GM19023 (cell line): ENCODE measurements around the gene KATNB1.
"Not testable (repeated sequence)": the region's sequence is repeated elsewhere in the genome, so short reads cannot be mapped to it uniquely, and the experiment has no call there.

Source experiments
- ATAC-seq: cut with Tn5 transposase; IDR thresholded peaks from one replicate; pipeline ENCODE4 v1.9.1; 2021; ENCODE audit warnings: mild to moderate bottlenecking, moderate library complexity; ENCODE audit not compliant: unreplicated experiment

KATNB1 gene

GRCh38 chr16:57787519-57787905 is 51.9 kb downstream of the KATNB1 start:
- ATAC-seq, result no peak

- ATAC-seq, result no peak
These were observed 52.8 kb downstream of the KATNB1 start for GRCh38 chr16:57788252-57788841.

GRCh38 chr16:57788951-57789350 is 53.4 kb downstream of the KATNB1 start:
- ATAC-seq, result no peak

- ATAC-seq, result no peak
These were observed 55.8 kb downstream of the KATNB1 start for GRCh38 chr16:57791195-57791892.

GRCh38 chr16:57791893-57792461 is 56.4 kb downstream of the KATNB1 start:
- no peak for ATAC-seq

GRCh38 chr16:57794849-57795430 is 59.4 kb downstream of the KATNB1 start:
- ATAC-seq, result no peak

GRCh38 chr16:57795431-57795878 is 59.9 kb downstream of the KATNB1 start:
- ATAC-seq, result no peak

GRCh38 chr16:57796014-57796413 is 60.4 kb downstream of the KATNB1 start:
- not testable (repeated sequence) for ATAC-seq

GRCh38 chr16:57797216-57797525 is 61.6 kb downstream of the KATNB1 start:
- ATAC-seq, result no peak

GRCh38 chr16:57797526-57798266 is 62.1 kb downstream of the KATNB1 start:
- no peak for ATAC-seq

GRCh38 chr16:57798267-57798810 is 62.8 kb downstream of the KATNB1 start:
- ATAC-seq, result no peak

GRCh38 chr16:57798953-57799599 is 63.5 kb downstream of the KATNB1 start:
- ATAC-seq, result no peak

GRCh38 chr16:57799600-57800199 is 64.1 kb downstream of the KATNB1 start:
- ATAC-seq, result no peak

GRCh38 chr16:57800200-57801097 is 64.9 kb downstream of the KATNB1 start:
- ATAC-seq, result no peak

- no peak for ATAC-seq
These were observed 65.7 kb downstream of the KATNB1 start for GRCh38 chr16:57801098-57801808.

- ATAC-seq, result peak; percentile 22
These were observed 66.3 kb downstream of the KATNB1 start for GRCh38 chr16:57801809-57802340.

- peak; percentile 59 for ATAC-seq
These were observed 67.0 kb downstream of the KATNB1 start, which contains the start of gene KIFC3 for GRCh38 chr16:57802341-57803133. Gene KIFC3 (minus strand): TSS chr16:57802491. CDS start chr16:57798243, 4,248 bp downstream.
